HG03520 (cell line): Measurements from ENCODE around the gene RGS13.

Source experiments
- ATAC-seq: cut with Tn5 transposase; IDR thresholded peaks from one replicate; pipeline ENCODE4 v1.9.1; 2021; ENCODE audit warnings: mild to moderate bottlenecking, moderate library complexity; ENCODE audit not compliant: unreplicated experiment

RGS13 gene

DNA sequence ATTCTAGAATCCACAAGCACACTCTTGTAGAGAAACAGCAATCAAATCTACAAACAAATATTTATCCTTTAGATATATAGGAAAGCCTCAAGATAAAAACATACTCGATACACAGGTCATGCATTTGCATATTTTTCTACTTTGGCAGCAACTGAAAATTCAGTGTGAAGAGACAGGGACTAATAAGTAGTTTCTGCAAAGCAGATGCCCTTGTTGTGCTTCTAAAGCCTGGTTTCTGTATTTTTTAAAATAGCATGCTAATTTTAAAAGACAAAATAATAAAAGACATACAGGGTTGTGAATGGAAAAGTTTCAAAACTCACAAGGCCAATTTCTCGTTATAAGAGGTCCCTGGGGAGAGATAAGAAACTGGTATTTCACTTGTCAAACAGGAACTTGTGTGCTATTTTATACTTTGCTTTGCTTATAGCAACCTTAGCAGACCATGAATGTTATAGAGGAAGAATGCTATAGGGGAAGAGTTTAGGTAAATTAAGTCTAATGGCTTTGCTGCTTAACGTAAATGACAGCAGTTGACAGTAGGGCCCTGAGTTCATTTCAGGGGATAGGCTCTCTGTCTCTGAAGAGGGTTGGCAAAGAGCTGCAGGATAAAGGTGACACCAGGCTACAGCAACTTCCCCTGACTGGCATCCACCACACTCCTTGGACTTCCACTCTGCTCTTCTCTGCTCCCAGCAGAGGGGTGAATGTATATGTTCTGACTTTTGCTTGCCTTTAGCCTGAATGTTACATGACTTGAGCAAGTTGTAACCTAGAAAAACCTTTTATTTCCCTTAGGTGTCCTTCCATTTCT lies 9.4 kb upstream of the RGS13 start:
- peak; percentile 78 for ATAC-seq

DNA sequence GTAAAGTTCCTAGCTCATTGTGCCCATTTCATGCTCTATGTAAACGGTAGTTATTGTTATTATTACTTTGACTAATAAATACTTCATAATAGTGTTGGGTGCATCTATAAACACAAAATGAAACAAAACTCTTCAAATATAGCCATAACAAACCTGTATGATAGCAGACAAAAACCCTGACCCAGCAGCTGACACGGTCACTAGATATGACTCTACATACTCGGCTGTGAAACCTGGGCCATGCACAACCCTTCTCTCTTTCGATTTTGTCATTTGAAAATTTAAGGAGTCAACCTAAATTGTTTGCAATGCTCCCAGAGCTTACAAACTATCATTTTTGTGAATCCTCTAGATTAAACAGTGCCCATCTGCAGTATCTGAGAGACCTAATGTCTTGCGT lies 8.0 kb upstream of the RGS13 start:
- peak; percentile 52 for ATAC-seq

DNA sequence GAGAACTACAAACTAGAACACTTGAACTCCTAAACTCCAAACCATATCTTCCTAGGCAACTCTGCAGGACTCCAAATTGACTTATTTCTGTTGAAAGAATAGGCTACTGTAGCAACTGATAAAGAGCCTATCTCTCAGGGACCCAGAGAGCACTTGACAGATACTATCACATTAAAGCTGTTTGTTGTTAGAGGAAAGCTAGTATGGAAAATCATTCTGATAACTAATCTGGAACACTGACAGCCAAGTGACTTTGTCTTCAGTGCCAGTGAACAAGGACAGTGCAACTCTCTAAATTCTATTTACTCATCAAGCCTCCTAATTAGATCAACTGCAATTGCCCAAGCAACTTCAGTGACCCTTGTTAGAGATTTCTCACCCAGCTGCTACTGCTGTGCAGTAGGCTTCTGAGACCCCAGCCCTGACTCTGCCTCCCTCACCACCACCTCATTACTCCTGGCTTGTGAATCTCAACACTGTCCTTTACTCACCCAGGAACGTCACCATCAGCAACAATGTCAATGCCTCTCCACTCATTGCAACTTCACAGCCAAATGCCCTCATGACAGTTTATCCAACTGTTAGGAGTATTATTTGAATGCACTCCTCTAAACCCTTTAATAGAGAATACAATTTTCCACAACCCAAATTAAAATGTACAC lies 7.4 kb upstream of the RGS13 start:
- ATAC-seq: no peak

DNA sequence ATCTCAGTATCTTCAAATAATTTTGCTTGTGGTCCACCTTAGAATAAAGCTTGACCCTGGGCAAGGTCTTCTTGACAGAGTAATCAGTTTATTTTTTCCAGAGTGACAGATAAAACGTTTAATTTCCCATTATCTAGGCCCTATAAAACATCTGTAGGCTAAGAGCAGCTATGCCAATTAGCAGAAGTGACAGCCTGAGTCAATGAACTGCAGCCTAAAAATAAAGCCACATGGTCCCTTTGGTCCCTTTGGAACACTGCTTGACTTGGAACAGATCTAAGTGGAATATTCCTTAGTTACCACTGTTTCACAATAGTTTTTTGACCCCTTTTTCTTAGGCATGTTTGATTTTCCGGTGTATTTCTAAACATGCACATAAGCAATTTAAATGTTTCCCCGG lies 6.3 kb upstream of the RGS13 start:
- no peak for ATAC-seq

DNA sequence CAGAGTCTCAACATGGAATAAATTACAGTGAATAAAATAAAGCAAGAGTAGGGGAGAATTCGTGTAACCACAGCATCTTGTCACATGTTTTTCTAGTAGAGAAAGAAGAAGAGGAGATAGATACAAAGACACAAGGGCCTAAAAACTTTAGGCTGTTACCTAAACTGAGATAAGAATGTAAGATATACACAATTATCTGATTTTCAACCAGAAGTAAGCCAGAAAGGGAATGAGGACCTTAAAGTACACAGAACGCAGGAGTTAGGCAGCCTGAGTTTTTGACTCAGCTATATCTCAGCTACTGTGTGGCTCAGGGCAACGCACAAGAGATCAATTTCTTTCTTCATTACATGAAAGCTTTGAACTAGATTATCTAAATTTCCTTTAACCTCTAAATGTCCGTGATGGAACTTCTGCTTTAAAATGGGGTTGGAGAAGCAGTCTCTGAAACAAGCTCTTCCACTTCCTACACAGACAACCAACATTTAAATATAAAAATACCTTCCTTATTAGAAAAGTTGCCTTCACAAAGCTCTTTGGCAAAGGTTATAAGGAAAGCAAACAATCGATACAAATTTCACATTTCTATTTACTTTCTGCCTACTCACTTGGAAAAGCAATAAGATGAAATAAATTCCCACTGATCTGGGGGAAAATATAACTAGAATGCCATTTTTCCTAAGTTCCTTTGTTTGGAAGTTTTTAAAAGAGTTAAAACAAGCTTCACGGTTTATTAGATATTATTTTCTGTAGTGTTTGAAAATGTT lies 5.2 kb upstream of the RGS13 start:
- no peak for ATAC-seq

DNA sequence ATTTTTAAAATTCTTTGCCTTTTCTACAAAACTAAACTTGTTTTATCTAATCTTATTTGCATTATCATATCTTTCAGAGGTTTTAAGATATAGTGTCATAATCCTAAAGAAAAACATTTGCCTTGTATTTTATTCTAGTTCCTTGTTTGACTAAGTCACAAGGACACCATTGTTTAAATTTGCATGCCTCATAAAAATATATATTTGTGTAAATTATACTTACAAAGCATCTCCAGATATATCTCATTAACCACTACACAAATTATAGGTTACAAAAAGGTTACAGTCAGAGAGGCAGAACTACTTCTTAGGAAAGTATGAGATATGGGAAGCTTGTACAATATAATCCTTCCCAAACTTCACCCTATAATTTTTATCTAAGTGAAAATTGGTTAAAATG lies 4.2 kb upstream of the RGS13 start:
- ATAC-seq: no peak

DNA sequence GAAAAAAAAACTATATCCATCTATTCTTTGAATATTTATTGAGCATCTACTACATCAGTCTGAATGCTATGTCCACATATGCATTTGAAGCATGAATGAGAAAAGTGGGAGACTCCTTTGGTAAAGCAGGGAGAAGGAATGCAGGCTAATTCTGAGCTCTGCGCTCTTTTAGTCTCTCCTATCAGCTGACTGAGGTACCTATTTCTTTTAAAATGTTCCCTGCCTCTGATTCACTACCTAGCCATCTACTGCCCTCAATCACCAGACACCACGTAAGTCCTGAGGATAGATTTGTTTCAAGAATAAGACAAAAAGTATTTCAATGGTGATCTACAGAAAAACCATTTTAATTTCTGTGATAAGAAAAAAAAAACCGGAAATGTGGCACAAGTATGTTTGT lies 3.8 kb upstream of the RGS13 start:
- ATAC-seq: no peak

DNA sequence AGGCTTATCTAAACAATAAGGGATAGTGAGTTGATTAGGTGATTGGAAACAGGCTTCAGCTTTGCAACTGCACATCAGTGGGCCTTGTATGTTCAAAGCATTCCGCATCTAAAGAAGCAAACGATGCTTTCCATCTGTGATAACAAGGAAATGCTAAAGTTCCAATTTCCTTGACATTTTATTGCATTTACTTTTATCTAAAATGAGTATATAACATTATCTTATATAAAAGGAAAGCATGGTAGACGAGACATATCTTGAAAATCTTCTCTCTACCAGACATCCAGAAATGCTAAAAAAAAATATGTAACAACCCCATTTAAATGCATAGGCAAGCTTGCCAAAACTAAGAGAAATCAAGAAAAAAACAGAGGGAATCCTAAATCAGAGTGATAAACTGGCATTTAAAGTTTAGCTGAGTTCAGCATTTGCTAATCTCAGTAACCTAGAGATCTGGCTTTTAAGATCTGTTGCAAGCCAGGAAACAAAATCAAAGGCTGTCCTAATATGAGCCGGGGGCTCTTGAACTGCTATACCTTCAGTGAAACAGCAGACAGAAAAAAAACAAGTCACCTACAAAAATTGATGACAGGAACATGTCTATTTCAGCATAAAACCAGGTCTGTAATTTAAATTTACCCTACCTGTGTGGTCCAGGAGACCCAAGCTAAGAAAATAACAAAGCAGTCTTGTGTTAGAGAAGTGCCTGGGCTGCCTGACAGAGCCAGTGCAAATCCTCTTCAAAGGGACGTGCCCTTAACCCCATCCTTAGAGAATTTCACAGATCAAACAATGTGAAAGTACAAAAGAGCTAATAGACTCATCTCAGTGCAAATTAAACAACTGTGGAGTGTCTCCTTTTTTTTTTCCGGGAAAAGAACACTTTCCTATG lies 3.1 kb upstream of the RGS13 start:
- ATAC-seq: no peak

DNA sequence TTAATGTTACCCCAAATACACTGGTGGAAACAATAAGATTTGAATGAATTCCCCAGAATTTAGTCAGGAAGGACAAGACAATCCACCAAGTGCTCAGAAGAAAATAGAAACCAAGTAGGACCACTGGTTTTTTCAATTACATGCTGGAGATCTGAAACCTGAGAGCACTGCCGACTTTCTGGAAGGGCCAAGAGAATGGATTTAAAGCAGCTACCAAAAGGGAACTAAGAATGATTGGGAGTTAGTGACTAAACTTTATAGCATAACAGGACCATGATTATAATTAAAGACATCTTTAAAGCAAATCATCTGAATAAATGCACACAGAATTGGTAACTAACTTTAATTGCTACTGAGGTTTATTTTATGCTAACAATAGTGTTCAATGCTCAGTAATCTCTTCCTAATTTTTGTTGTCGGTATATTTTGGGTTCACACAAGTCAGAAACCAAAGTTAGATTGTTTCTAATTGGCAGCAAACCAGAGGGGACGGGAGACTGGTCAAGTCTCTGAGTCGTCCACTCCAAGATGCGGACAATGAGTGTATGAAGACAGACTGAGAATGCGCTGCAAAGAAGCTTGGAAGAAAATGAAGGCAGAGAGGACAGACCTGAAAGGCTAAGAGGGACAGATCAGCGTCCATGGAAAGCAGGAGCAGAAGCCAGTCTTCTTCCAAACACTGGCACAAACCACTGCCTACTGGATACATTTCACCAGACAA lies 2.3 kb upstream of the RGS13 start:
- no peak for ATAC-seq

DNA sequence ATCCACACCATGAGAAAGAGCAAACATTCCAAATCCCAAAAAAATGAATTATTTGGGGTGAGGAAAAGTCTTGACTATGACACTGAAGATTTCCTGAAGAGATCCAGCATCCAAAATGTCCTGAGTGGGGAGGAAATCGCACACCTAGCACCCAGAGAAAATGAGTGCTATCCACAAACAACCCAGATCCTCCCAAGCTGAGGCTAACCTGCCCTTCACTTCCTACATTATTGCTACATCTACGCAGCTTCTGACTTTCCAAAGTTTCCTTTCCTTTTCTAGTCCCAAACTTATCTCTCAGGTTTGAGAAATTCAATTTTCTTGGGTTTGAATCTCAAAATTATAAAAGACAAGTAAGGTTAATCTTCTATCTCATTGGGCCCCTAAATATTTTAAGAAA lies 906 bp upstream of the RGS13 start:
- ATAC-seq: no peak

DNA sequence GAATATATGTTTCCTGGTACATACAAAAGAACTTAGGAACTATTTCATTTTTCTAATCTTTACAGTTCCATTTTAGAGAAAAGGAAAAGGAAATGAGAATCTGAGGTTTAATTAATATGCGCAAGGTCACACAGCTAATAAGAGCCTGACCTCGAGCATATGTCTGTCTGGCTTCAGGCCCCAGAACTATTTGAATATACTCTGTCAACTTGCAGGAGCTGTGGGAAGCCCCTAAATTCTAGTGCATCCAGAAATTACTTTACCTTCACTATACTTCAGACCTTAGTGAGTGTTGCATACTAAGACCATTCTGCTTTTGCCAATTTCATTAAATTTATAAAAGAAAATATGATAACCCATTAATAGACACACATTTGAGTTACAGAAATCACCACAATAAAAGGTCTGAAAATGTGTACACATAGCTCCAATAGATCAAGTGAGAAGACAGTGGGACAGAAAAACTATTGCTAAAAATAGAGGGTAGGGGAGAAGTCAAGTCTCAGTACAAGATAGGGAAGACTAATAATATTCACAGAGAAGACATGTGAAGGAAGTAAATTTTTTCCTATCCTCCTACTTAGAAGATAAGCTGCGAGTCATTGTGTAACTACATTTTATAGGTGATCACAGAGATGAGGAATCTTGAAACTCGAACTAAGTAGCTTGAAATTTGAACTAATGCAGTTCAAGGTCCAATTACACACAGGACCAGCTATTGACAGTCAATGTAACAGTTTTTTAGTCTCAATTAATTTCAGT lies 3.8 kb downstream of the RGS13 start:
- peak; percentile 54 for ATAC-seq

DNA sequence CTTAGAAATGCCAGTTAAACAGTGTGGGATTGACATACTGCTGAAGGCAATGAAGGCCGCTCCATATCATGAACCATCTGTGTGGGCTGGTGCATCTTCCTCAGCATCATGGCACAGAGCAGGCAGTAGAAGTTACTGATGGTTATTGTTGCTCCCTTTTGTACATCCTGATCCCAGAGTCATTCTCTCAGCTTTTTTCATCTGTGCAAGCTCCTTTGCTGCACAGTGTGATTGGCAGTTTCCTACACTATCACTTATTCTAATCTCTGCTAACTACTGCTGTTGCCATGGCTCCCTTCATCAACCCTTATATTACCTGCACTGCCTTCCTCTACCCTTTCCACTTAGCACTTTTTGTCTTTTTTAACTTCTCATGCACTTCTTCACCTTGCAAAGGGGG lies 16.2 kb downstream of the RGS13 start:
- ATAC-seq: no peak

DNA sequence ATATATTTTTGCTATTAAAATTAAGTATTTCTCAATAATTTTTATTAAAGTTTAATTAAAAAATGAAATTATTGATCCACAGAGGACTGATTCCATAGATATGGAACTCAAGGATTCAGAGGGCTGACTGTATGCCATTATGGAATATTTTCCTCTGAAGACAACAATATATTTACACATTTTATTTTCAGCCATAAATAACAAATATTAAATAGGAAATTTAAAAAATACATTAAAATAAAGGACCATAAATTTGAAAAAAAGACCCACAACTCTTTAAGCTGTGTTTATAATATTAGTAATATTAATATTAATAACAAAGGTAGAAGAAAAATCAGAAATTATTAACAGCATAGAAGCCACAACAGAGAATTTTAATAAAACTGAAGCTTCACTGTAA lies 18.2 kb downstream of the RGS13 start:
- ATAC-seq: no peak

DNA sequence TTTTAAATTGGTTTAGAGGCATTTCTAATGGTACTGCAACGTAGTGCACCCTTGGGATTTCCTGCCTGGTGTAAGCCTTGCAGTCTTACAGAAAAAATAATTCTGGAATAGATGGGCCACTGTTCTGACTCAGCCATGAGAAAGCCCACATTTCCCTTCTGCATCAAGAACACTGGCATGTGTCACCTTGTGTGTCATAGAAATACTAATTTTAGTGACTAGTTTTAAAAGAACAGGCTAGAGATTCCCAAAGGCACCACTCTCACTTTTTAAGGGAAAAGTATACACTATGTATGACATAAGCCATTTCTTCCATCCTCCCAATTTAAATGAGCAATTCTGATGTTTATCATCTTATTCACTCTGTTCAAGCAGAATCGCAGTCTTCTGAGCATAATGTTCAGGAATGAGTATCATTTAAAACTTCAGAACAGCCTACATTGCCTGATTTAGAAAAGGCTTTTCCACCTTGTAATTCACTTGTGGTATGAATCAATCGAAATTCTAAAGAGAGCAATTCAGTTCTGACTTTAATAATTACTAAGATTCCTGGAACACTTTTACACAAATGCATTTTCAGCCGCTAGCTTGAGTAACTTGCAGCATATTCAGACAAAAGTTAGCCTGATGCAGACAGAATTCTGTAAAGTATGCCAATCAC lies 18.8 kb downstream of the RGS13 start:
- no peak for ATAC-seq

DNA sequence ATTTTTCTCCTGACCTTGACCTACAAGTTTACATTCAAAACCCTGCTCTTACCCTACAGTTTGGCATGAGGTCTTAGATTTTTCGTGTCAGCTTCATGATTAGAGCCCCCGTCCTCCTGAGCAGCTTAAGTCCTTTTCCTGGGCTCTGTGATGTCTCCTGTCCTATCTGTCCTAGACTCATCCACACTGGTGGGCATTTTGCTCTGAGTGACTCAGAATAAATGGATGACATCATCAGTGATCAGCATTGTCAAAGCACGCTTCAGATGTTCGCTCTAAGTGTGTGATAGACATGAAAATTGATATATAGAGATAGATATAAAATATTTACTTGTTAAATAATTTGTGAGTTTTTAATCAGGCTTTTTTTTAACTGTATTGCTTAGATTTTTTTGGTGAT lies 21.8 kb downstream of the RGS13 start:
- ATAC-seq: no peak

DNA sequence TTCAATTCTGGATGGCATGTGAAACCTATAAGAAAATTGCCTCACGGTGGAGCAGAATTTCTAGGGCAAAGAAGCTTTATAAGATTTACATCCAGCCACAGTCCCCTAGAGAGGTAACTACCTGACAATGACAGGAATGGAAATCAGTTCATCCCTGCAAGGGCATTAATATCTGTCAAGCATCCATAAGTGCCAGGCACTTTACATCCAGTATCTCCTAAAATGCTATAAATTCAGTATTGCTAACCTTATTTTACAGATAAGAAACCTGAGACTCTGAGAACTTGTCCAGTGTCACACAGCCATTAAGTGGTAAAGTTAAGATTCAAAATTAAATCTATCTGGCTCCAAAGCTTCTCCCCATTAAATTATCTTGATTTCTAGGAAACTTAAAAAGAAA lies 22.3 kb downstream of the RGS13 start:
- no peak for ATAC-seq

DNA sequence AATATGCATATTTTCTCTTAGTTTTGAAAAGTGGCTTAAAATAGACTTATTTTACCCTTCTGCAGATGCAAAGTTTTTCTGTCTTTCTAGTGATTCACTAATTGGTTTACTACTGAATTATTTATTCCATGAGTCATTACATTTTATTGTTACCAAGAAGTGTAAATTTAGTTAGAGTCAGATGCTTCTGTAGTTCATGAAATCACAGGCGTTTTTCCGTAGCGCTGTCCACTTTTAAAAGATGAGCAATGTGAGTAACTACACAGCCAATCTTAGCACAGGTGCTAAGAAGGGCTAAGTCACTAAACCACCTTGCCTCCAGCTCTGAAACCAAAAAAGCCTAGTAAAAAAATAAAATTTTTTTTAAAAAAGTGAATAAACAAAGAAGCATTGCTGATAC lies 24.7 kb downstream of the RGS13 start:
- no peak for ATAC-seq

DNA sequence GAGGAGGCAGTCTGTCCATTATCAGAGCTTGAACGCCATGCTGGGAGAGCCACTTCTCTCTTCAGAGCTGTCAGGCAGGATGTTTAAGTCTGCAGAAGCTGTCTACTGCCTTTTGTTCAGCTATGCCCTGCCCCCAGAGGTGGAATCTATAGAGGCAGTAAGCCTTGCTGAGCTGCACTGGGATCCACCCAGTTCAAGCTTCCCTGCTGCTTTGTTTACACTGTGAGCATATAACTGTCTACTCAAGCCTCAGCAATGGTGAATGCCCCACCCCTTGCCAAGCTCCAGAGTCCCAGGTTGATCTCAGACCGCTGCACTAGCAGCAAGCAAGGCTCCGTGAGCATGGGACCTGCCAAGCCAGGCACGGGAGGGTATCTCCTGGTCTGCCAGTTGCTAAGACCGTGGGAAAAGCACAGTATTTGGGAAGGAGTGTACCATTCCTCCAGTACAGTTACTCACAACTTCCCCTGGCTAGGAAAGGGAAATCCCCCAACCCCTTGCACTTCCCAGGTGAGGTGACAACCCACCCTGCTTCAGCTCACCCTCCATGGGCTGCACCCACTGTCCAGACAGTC lies 32.5 kb downstream of the RGS13 start:
- ATAC-seq: no peak

DNA sequence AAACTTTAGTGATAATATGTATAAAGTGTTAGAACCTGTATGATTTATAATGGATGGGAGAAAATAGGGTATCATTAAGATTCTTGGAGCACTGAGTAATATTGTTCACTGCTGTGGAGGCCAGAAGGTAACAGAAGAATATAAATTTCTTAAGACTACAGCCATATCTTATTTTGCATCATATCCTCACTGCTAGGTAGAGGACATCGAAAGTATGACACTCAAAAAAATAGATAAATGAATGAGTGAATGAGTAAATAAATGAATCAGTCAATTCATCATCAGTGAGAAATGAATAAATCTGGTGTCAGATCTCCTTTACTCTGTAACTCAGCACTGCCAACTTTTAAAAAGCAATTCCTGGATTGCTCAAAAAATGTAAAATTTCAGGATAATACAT lies 33.2 kb downstream of the RGS13 start:
- ATAC-seq: no peak
